ENCODE data around the gene UTF1.

The UTF1 gene

GRCh38 chr10:133201151-133201947 lies 28.7 kb upstream of the UTF1 start:
- TF ChIP-seq CTCF (IDR thresholded peaks at IDR 0.05; ENCODE audit: low read depth, low read length): no peak
- DNase-seq (ENCODE audit: extremely low read depth, low read depth): no peak

GRCh38 chr10:133201948-133202725 lies 27.9 kb upstream of the UTF1 start:
- no peak for TF ChIP-seq CTCF (IDR thresholded peaks at IDR 0.05; ENCODE audit: low read depth, low read length)
- no peak for DNase-seq (ENCODE audit: extremely low read depth, low read depth)

DNA sequence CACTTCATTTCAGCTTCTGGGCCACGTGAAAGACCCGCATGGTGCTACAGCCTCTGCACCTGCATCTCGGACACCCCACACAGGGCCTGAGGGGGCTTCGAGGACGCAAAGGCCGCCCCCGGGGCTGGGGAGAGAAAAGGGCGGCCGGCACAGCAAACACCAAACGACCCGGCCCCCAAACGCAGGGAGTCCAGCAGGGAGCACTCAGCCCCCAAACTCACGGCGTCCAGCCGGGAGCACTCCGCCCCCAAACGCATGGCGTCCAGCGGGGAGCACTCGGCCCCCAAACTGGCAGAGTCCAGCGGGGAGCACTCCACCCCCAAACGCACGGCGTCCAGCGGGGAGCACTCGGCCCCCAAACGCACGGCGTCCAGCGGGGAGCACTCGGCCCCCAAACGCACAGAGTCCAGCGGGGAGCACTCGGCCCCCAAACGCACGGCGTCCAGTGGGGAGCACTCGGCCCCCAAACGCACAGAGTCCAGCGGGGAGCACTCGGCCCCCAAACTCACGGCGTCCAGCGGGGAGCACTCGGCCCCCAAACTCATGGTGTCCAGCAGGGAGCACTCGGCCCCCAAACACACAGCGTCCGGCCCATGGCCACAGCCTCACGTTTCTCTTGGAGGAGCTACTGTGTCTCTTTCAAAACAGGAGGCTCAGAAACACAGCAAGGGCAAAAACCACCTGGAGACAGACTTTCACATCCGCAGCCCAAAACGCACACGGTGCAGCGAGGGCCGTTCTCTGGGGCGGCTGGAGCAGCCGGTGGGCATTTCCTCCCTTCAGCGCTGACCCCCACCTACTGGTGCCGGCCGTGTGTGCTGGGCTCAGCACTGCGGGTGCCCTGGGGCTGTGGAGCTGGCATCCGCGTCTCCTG lies 27.0 kb upstream of the UTF1 start:
- DNase-seq (ENCODE audit: extremely low read depth, low read depth): no peak
- TF ChIP-seq CTCF (IDR thresholded peaks at IDR 0.05; ENCODE audit: low read depth, low read length): no peak

DNA sequence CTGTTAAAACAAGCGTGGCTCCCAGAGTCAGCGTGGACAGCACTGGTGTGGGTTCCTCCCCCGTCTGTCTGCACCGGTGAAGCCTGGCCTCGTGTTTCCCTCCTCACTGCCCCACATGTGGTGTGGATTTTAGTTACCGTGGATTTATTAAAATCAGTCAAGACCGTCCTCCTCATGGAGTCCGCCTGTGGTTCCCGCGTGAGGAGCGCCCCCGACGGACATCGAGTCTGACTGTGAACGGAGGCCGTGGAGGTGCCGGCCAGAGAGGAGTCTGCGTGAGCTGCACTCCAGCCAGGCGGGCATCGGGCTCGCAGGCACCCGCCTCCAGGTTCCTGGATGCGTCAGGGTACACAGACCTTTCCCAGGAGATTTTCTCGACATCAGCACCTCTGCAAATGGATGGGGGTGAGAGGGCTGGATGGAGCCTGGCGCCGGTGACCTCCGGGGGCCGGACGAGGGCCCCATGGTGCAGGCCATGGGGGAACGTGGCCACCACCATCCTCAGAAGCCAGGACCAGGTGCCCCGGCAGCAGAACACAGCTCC lies 26.3 kb upstream of the UTF1 start:
- TF ChIP-seq CTCF (IDR thresholded peaks at IDR 0.05; ENCODE audit: low read depth, low read length): no peak

GRCh38 chr10:133204226-133205015 lies 25.6 kb upstream of the UTF1 start:
- TF ChIP-seq CTCF (IDR thresholded peaks at IDR 0.05; ENCODE audit: low read depth, low read length): no peak
- no peak for DNase-seq (ENCODE audit: extremely low read depth, low read depth)

More for the DNA sequence above, 26.3 kb upstream of the UTF1 start:
- no peak for DNase-seq (ENCODE audit: extremely low read depth, low read depth)

- DNase-seq (ENCODE audit: extremely low read depth, low read depth): no peak
- no peak for TF ChIP-seq CTCF (IDR thresholded peaks at IDR 0.05; ENCODE audit: low read depth, low read length)
These were observed 24.9 kb upstream of the UTF1 start for GRCh38 chr10:133205146-133205545.
